Measurements from ENCODE around the gene NOTCH2. TPM values are rescaled to one million over a fixed set of nuclear protein-coding genes. Genes with fewer than 3 reads are reported as not detected.

The NOTCH2 gene
- total and polyA plus RNA-seq, 8 donors, result 6.7 to 89.4 (median 45.7) TPM

- no peak for TF ChIP-seq CTCF (IDR thresholded peaks at IDR 0.05)
- no peaks in the 10 kb centered on the region for H3K36me3 ChIP-seq
- intact Hi-C loops (cut with DNase I), result loop anchor here in 2 of 3 donors (10.0 kb wide), 2 partner anchors 91 to 129 kb away; no protein-coding TSS in a partner anchor
- no peaks in the 10 kb centered on the region for H3K9me3 ChIP-seq
- H3K4me3 ChIP-seq, result no peak overlapping the region
- H3K4me1 ChIP-seq, result no peaks in the 10 kb centered on the region
- H3K27me3 ChIP-seq, result no peaks in the 10 kb centered on the region
- H3K27ac ChIP-seq, result no peak overlapping the region
- ATAC-seq (peak in 2 of 4 donors; percentile 33 to 53), FAIRE-seq (no peak), DNase-seq (no peak)
- WGBS, 2 donors, result 65 to 66% methylated on average over 4 of the region's 4 CpGs
Measured at GRCh38 chr1:119873135-119874015, 196.1 kb downstream of the NOTCH2 start.

- no peak for FAIRE-seq
Measured at GRCh38 chr1:119871881-119872280, 197.6 kb downstream of the NOTCH2 start.

GRCh38 chr1:119870917-119871596 lies 198.4 kb downstream of the NOTCH2 start:
- no peak overlapping the region for H3K4me3 ChIP-seq
- WGBS, 2 donors, result 36 to 38% methylated on average over 20 of the region's 20 CpGs

More at GRCh38 chr1:119871881-119872280, 197.6 kb downstream of the NOTCH2 start:
- 80 to 81% methylated on average over 4 of the region's 4 CpGs for WGBS, 2 donors
- DNase-seq (no peak), ATAC-seq (no peak)
- no peak for TF ChIP-seq CTCF (IDR thresholded peaks at IDR 0.05)
- H3K27me3 ChIP-seq, result no peaks in the 10 kb centered on the region
- no peak overlapping the region for H3K27ac ChIP-seq
- H3K36me3 ChIP-seq, result no peaks in the 10 kb centered on the region
- no peaks in the 10 kb centered on the region for H3K9me3 ChIP-seq
- H3K4me1 ChIP-seq, result no peaks in the 10 kb centered on the region
- H3K4me3 ChIP-seq, result no peak overlapping the region
- intact Hi-C loops (cut with DNase I), result loop anchor here in 2 of 3 donors (10.0 kb wide), 2 partner anchors 93 to 127 kb away; no protein-coding TSS in a partner anchor

GRCh38 chr1:119869995-119870394 lies 199.5 kb downstream of the NOTCH2 start:
- H3K4me3 ChIP-seq, result no peak overlapping the region
- WGBS, 2 donors, result 48 to 69% methylated on average over 1 of the region's 1 CpG
- no peaks in the 10 kb centered on the region for H3K9me3 ChIP-seq
- H3K36me3 ChIP-seq, result no peaks in the 10 kb centered on the region
- intact Hi-C loops (cut with DNase I), result loop anchor here in 2 of 3 donors (10.0 kb wide), 2 partner anchors 95 to 125 kb away; no protein-coding TSS in a partner anchor
- no peaks in the 10 kb centered on the region for H3K4me1 ChIP-seq
- FAIRE-seq (no peak), ATAC-seq (no peak), DNase-seq (no peak)
- no peak overlapping the region for H3K27ac ChIP-seq
- H3K27me3 ChIP-seq, result no peaks in the 10 kb centered on the region
- TF ChIP-seq CTCF (IDR thresholded peaks at IDR 0.05), result no peak

More at GRCh38 chr1:119870917-119871596, 198.4 kb downstream of the NOTCH2 start:
- intact Hi-C loops (cut with DNase I), result loop anchor here in 2 of 3 donors (10.0 kb wide), 2 partner anchors 94 to 126 kb away; no protein-coding TSS in a partner anchor
- DNase-seq (peak; percentile 62 to 93 (median 80)), FAIRE-seq (no peak), ATAC-seq (peak; percentile 79 to 98 (median 96))
- no peaks in the 10 kb centered on the region for H3K4me1 ChIP-seq
- no peaks in the 10 kb centered on the region for H3K27me3 ChIP-seq
- H3K27ac ChIP-seq, result no peak overlapping the region
- H3K36me3 ChIP-seq, result no peaks in the 10 kb centered on the region
- H3K9me3 ChIP-seq, result no peaks in the 10 kb centered on the region
- TF ChIP-seq CTCF (IDR thresholded peaks at IDR 0.05), result peak; percentile 70 to 90 (median 86)
